Measurements from ENCODE around the gene NT5DC1.

NT5DC1 gene

GRCh38 chr6:116190550-116190949 is 89.9 kb downstream of the NT5DC1 start:
- no peak for DNase-seq (ENCODE audit: low read depth in 2 of 2, low spot score in 1 of 2)

- DNase-seq (ENCODE audit: low read depth in 2 of 2, low spot score in 1 of 2), result no peak
Observed at GRCh38 chr6:116191881-116192280, 91.2 kb downstream of the NT5DC1 start.

- no peak for DNase-seq (ENCODE audit: low read depth in 2 of 2, low spot score in 1 of 2)
Observed at GRCh38 chr6:116192786-116193185, 92.1 kb downstream of the NT5DC1 start.

GRCh38 chr6:116196841-116197240 is 96.2 kb downstream of the NT5DC1 start:
- no peak for DNase-seq (ENCODE audit: low read depth in 2 of 2, low spot score in 1 of 2)

GRCh38 chr6:116200619-116201249 is 100.1 kb downstream of the NT5DC1 start:
- no peak for DNase-seq (ENCODE audit: low read depth in 2 of 2, low spot score in 1 of 2)

- DNase-seq (ENCODE audit: low read depth in 2 of 2, low spot score in 1 of 2), result no peak
Observed at GRCh38 chr6:116201538-116201937, 100.9 kb downstream of the NT5DC1 start.

GRCh38 chr6:116205281-116205680 is 104.6 kb downstream of the NT5DC1 start:
- no peak for DNase-seq (ENCODE audit: low read depth in 2 of 2, low spot score in 1 of 2)

GRCh38 chr6:116206231-116206903 is 105.7 kb downstream of the NT5DC1 start:
- no peak for DNase-seq (ENCODE audit: low read depth in 2 of 2, low spot score in 1 of 2)

- no peak for DNase-seq (ENCODE audit: low read depth in 2 of 2, low spot score in 1 of 2)
Observed at GRCh38 chr6:116208056-116208785, 107.6 kb downstream of the NT5DC1 start.

GRCh38 chr6:116210316-116210715 is 109.7 kb downstream of the NT5DC1 start:
- DNase-seq (ENCODE audit: low read depth in 2 of 2, low spot score in 1 of 2), result no peak

GRCh38 chr6:116210750-116211425 is 110.2 kb downstream of the NT5DC1 start:
- DNase-seq (ENCODE audit: low read depth in 2 of 2, low spot score in 1 of 2), result no peak

GRCh38 chr6:116214681-116215080 is 114.0 kb downstream of the NT5DC1 start:
- DNase-seq (ENCODE audit: low read depth in 2 of 2, low spot score in 1 of 2), result no peak

GRCh38 chr6:116215414-116215813 is 114.8 kb downstream of the NT5DC1 start:
- no peak for DNase-seq (ENCODE audit: low read depth in 2 of 2, low spot score in 1 of 2)

GRCh38 chr6:116217069-116217468 is 116.4 kb downstream of the NT5DC1 start:
- no peak for DNase-seq (ENCODE audit: low read depth in 2 of 2, low spot score in 1 of 2)

- no peak for DNase-seq (ENCODE audit: low read depth in 2 of 2, low spot score in 1 of 2)
Observed at GRCh38 chr6:116218172-116218633, 117.5 kb downstream of the NT5DC1 start.

GRCh38 chr6:116218866-116219265 is 118.2 kb downstream of the NT5DC1 start:
- DNase-seq (ENCODE audit: low read depth in 2 of 2, low spot score in 1 of 2), result no peak

- no peak for DNase-seq (ENCODE audit: low read depth in 2 of 2, low spot score in 1 of 2)
Observed at GRCh38 chr6:116221067-116221466, 120.4 kb downstream of the NT5DC1 start.

- DNase-seq (ENCODE audit: low read depth in 2 of 2, low spot score in 1 of 2), result no peak
Observed at GRCh38 chr6:116221911-116222310, 121.3 kb downstream of the NT5DC1 start.

- no peak for DNase-seq (ENCODE audit: low read depth in 2 of 2, low spot score in 1 of 2)
Observed at GRCh38 chr6:116223355-116223754, 122.7 kb downstream of the NT5DC1 start.

- no peak for DNase-seq (ENCODE audit: low read depth in 2 of 2, low spot score in 1 of 2)
Observed at GRCh38 chr6:116229287-116229913, 128.7 kb downstream of the NT5DC1 start.

- no peak for DNase-seq (ENCODE audit: low read depth in 2 of 2, low spot score in 1 of 2)
Observed at GRCh38 chr6:116234689-116235088, 134.0 kb downstream of the NT5DC1 start.

All from stimulated activated CD8-positive, alpha-beta memory T cell treated with anti-CD3 and anti-CD28 coated beads, Interleukin-4, amount 100 ng/mL, for 1 hour (primary cell).